ENCODE results near the gene CXCL8.

DNA sequence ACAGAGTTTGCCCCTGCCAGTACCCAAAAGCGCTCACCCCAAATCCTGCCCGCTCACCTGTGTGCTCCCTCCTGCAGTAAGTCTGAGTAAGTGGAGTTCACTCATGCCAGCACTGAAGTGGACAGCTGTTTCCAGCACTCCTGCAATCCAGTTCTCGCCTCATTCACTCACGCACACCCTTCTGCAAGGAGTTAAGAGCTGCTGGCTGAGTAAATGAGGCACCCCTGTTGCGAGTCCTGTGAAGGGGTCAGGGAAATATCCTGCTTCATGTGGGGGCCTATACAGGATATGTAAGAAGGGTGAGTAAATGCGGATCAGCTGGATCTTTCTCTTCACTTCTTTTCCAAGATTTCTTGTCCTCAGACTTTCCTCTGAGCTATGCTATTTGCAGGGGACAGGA is 23.5 kb downstream of the CXCL8 start:
- TF ChIP-seq, protein P1, sequence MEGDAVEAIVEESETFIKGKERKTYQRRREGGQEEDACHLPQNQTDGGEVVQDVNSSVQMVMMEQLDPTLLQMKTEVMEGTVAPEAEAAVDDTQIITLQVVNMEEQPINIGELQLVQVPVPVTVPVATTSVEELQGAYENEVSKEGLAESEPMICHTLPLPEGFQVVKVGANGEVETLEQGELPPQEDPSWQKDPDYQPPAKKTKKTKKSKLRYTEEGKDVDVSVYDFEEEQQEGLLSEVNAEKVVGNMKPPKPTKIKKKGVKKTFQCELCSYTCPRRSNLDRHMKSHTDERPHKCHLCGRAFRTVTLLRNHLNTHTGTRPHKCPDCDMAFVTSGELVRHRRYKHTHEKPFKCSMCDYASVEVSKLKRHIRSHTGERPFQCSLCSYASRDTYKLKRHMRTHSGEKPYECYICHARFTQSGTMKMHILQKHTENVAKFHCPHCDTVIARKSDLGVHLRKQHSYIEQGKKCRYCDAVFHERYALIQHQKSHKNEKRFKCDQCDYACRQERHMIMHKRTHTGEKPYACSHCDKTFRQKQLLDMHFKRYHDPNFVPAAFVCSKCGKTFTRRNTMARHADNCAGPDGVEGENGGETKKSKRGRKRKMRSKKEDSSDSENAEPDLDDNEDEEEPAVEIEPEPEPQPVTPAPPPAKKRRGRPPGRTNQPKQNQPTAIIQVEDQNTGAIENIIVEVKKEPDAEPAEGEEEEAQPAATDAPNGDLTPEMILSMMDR (IDR thresholded peaks at IDR 0.05; ENCODE audit: low read depth, low read length), result no peak
- no peak for TF ChIP-seq EZH2phosphoT487 (IDR thresholded peaks at IDR 0.05; ENCODE audit: low read depth)

Measured in OCI-LY3 (cell line).